HG03045 (cell line): ENCODE data around the gene TSPAN9.

Experiments
- ATAC-seq: cut with Tn5 transposase; IDR thresholded peaks from one replicate; pipeline ENCODE4 v1.9.1; 2021; ENCODE audit warnings: mild to moderate bottlenecking, moderate library complexity; ENCODE audit not compliant: unreplicated experiment

Gene TSPAN9

GRCh38 chr12:3137814-3138445 lies 60.8 kb downstream of the TSPAN9 start:
- ATAC-seq = no peak

- no peak for ATAC-seq
Measured at GRCh38 chr12:3138941-3139511, 61.8 kb downstream of the TSPAN9 start.

GRCh38 chr12:3139760-3140159 lies 62.6 kb downstream of the TSPAN9 start:
- no peak for ATAC-seq

GRCh38 chr12:3140284-3140683 lies 63.1 kb downstream of the TSPAN9 start:
- ATAC-seq = no peak

GRCh38 chr12:3141339-3142321 lies 64.5 kb downstream of the TSPAN9 start:
- ATAC-seq = no peak

GRCh38 chr12:3142386-3142785 lies 65.2 kb downstream of the TSPAN9 start:
- no peak for ATAC-seq

GRCh38 chr12:3144495-3144894 lies 67.3 kb downstream of the TSPAN9 start:
- ATAC-seq = no peak

- no peak for ATAC-seq
Measured at GRCh38 chr12:3145033-3145432, 67.9 kb downstream of the TSPAN9 start.

GRCh38 chr12:3145546-3146310 lies 68.5 kb downstream of the TSPAN9 start:
- ATAC-seq = no peak

- ATAC-seq = no peak
Measured at GRCh38 chr12:3147260-3147659, 70.1 kb downstream of the TSPAN9 start.

- no peak for ATAC-seq
Measured at GRCh38 chr12:3148366-3149000, 71.3 kb downstream of the TSPAN9 start.

- no peak for ATAC-seq
Measured at GRCh38 chr12:3149515-3150307, 72.5 kb downstream of the TSPAN9 start.

- no peak for ATAC-seq
Measured at GRCh38 chr12:3150308-3150670, 73.1 kb downstream of the TSPAN9 start.

- no peak for ATAC-seq
Measured at GRCh38 chr12:3150931-3151835, 74.0 kb downstream of the TSPAN9 start.

- no peak for ATAC-seq
Measured at GRCh38 chr12:3152011-3152511, 74.9 kb downstream of the TSPAN9 start.

- ATAC-seq = no peak
Measured at GRCh38 chr12:3152892-3153291, 75.7 kb downstream of the TSPAN9 start.

GRCh38 chr12:3154006-3154405 lies 76.8 kb downstream of the TSPAN9 start:
- no peak for ATAC-seq

- no peak for ATAC-seq
Measured at GRCh38 chr12:3155702-3156370, 78.7 kb downstream of the TSPAN9 start.
